Measurements from ENCODE around the gene ATP10A. TPM values are rescaled to one million over a fixed set of nuclear protein-coding genes. Genes with fewer than 3 reads are reported as not detected.

The ATP10A gene
- total RNA-seq, 2 donors from 2014 or later: 16.6 to 22.8 TPM

GRCh38 chr15:25691544-25692430, 171.3 kb downstream of the ATP10A start:
- H3K4me3 Mint-ChIP-seq: no peak overlapping the region
- H3K27ac Mint-ChIP-seq: no peak overlapping the region
- H3K36me3 Mint-ChIP-seq: no peaks in the 10 kb centered on the region
- peaks cover 0 to 4% of the 10 kb centered on the region in 2 donors for H3K4me1 Mint-ChIP-seq (ENCODE audit: low read depth in 2 of 2)
- ATAC-seq (no peak), DNase-seq (ENCODE audit: low spot score) (no peak)
- H3K27me3 Mint-ChIP-seq: no peaks in the 10 kb centered on the region
- H3K9me3 Mint-ChIP-seq: no peaks in the 10 kb centered on the region

GRCh38 chr15:25690673-25691543, 172.2 kb downstream of the ATP10A start:
- Mint-ChIP-seq H3K9me3 (no peaks in the 10 kb centered on the region), H3K4me1 (ENCODE audit: low read depth in 2 of 2) (peaks cover 0 to 4% of the 10 kb centered on the region in 2 donors), H3K27ac (no peak overlapping the region), H3K27me3 (no peaks in the 10 kb centered on the region), H3K4me3 (no peak overlapping the region), H3K36me3 (no peaks in the 10 kb centered on the region)
- DNase-seq (ENCODE audit: low spot score) (peak; percentile 45), ATAC-seq (no peak)

- ATAC-seq (no peak), DNase-seq (ENCODE audit: low spot score) (peak; percentile 55)
- peaks cover 0 to 4% of the 10 kb centered on the region in 2 donors for H3K4me1 Mint-ChIP-seq (ENCODE audit: low read depth in 2 of 2)
- no peaks in the 10 kb centered on the region for H3K27me3 Mint-ChIP-seq
- no peaks in the 10 kb centered on the region for H3K9me3 Mint-ChIP-seq
- no peak overlapping the region for H3K4me3 Mint-ChIP-seq
- H3K36me3 Mint-ChIP-seq: no peaks in the 10 kb centered on the region
- H3K27ac Mint-ChIP-seq: no peak overlapping the region
Observed at GRCh38 chr15:25689592-25689991, 173.5 kb downstream of the ATP10A start.

- H3K36me3 Mint-ChIP-seq: peaks cover 1% of the 10 kb centered on the region
- ATAC-seq (no peak), DNase-seq (ENCODE audit: low spot score) (no peak)
- H3K4me1 Mint-ChIP-seq (ENCODE audit: low read depth in 2 of 2): peaks cover 0 to 4% of the 10 kb centered on the region in 2 donors
- no peak overlapping the region for H3K4me3 Mint-ChIP-seq
- no peaks in the 10 kb centered on the region for H3K9me3 Mint-ChIP-seq
- H3K27ac Mint-ChIP-seq: no peak overlapping the region
- no peaks in the 10 kb centered on the region for H3K27me3 Mint-ChIP-seq
Observed at GRCh38 chr15:25688166-25688565, 175.0 kb downstream of the ATP10A start.

- Mint-ChIP-seq H3K9me3 (no peaks in the 10 kb centered on the region), H3K27me3 (no peaks in the 10 kb centered on the region), H3K4me3 (no peak overlapping the region), H3K36me3 (peaks cover 4% of the 10 kb centered on the region), H3K27ac (no peak overlapping the region), H3K4me1 (ENCODE audit: low read depth in 2 of 2) (peaks cover 0 to 4% of the 10 kb centered on the region in 2 donors)
- DNase-seq (ENCODE audit: low spot score) (no peak), ATAC-seq (no peak)
Observed at GRCh38 chr15:25687689-25688088, 175.4 kb downstream of the ATP10A start.

- no peak for ATAC-seq
- H3K27me3 Mint-ChIP-seq: no peaks in the 10 kb centered on the region
- H3K36me3 Mint-ChIP-seq: peaks cover 4% of the 10 kb centered on the region
- peaks cover 0 to 4% of the 10 kb centered on the region in 2 donors for H3K4me1 Mint-ChIP-seq (ENCODE audit: low read depth in 2 of 2)
- no peaks in the 10 kb centered on the region for H3K9me3 Mint-ChIP-seq
- no peak for DNase-seq (ENCODE audit: low spot score)
- no peak overlapping the region for H3K4me3 Mint-ChIP-seq
- no peak overlapping the region for H3K27ac Mint-ChIP-seq
Observed at GRCh38 chr15:25687276-25687675, 175.9 kb downstream of the ATP10A start.

GRCh38 chr15:25686780-25687179, 176.3 kb downstream of the ATP10A start:
- H3K36me3 Mint-ChIP-seq: peaks cover 4% of the 10 kb centered on the region

GRCh38 chr15:25684521-25685431, 178.4 kb downstream of the ATP10A start:
- H3K27ac Mint-ChIP-seq: no peak overlapping the region
- DNase-seq (ENCODE audit: low spot score) (no peak), ATAC-seq (no peak)
- H3K9me3 Mint-ChIP-seq: no peaks in the 10 kb centered on the region
- no peak overlapping the region for H3K4me3 Mint-ChIP-seq
- peaks cover 0 to 7% of the 10 kb centered on the region in 2 donors for H3K4me1 Mint-ChIP-seq (ENCODE audit: low read depth in 2 of 2)
- H3K36me3 Mint-ChIP-seq: peaks cover 4% of the 10 kb centered on the region
- H3K27me3 Mint-ChIP-seq: no peaks in the 10 kb centered on the region

More at GRCh38 chr15:25686780-25687179, 176.3 kb downstream of the ATP10A start:
- no peak for DNase-seq (ENCODE audit: low spot score)
- ATAC-seq: no peak
- no peaks in the 10 kb centered on the region for H3K27me3 Mint-ChIP-seq
- H3K4me1 Mint-ChIP-seq (ENCODE audit: low read depth in 2 of 2): peaks cover 0 to 4% of the 10 kb centered on the region in 2 donors
- H3K4me3 Mint-ChIP-seq: no peak overlapping the region
- no peaks in the 10 kb centered on the region for H3K9me3 Mint-ChIP-seq
- no peak overlapping the region for H3K27ac Mint-ChIP-seq

GRCh38 chr15:25683911-25684310, 179.2 kb downstream of the ATP10A start:
- H3K4me1 Mint-ChIP-seq (ENCODE audit: low read depth in 2 of 2): peaks cover 0 to 2% of the 10 kb centered on the region in 2 donors
- H3K27ac Mint-ChIP-seq: no peak overlapping the region
- ATAC-seq (no peak), DNase-seq (ENCODE audit: low spot score) (no peak)
- H3K36me3 Mint-ChIP-seq: peaks cover 4% of the 10 kb centered on the region
- H3K27me3 Mint-ChIP-seq: no peaks in the 10 kb centered on the region
- H3K9me3 Mint-ChIP-seq: no peaks in the 10 kb centered on the region
- H3K4me3 Mint-ChIP-seq: no peak overlapping the region

- Mint-ChIP-seq H3K36me3 (peaks cover 4% of the 10 kb centered on the region), H3K27ac (no peak overlapping the region), H3K9me3 (no peaks in the 10 kb centered on the region), H3K4me1 (ENCODE audit: low read depth in 2 of 2) (peaks cover 0 to 2% of the 10 kb centered on the region in 2 donors), H3K4me3 (no peak overlapping the region), H3K27me3 (no peaks in the 10 kb centered on the region)
- ATAC-seq: no peak
- DNase-seq (ENCODE audit: low spot score): no peak
Observed at GRCh38 chr15:25683415-25683814, 179.7 kb downstream of the ATP10A start.

GRCh38 chr15:25682340-25682739, 180.8 kb downstream of the ATP10A start:
- ATAC-seq (no peak), DNase-seq (ENCODE audit: low spot score) (no peak)
- Mint-ChIP-seq H3K4me1 (ENCODE audit: low read depth in 2 of 2) (peaks cover 0 to 2% of the 10 kb centered on the region in 2 donors), H3K27me3 (no peaks in the 10 kb centered on the region), H3K4me3 (no peak overlapping the region), H3K36me3 (peaks cover 4% of the 10 kb centered on the region), H3K9me3 (no peaks in the 10 kb centered on the region), H3K27ac (no peak overlapping the region)

GRCh38 chr15:25680686-25681025, 182.5 kb downstream of the ATP10A start:
- DNase-seq (ENCODE audit: low spot score) (no peak), ATAC-seq (no peak)
- peaks cover 0 to 2% of the 10 kb centered on the region in 2 donors for H3K4me1 Mint-ChIP-seq (ENCODE audit: low read depth in 2 of 2)
- no peak overlapping the region for H3K4me3 Mint-ChIP-seq
- H3K27ac Mint-ChIP-seq: no peak overlapping the region
- H3K36me3 Mint-ChIP-seq: peaks cover 4% of the 10 kb centered on the region
- H3K27me3 Mint-ChIP-seq: no peaks in the 10 kb centered on the region
- H3K9me3 Mint-ChIP-seq: no peaks in the 10 kb centered on the region

- Mint-ChIP-seq H3K4me3 (no peak overlapping the region), H3K27me3 (no peaks in the 10 kb centered on the region), H3K27ac (no peak overlapping the region), H3K36me3 (peaks cover 4% of the 10 kb centered on the region), H3K9me3 (no peaks in the 10 kb centered on the region), H3K4me1 (ENCODE audit: low read depth in 2 of 2) (peaks cover 0 to 2% of the 10 kb centered on the region in 2 donors)
- ATAC-seq (no peak), DNase-seq (ENCODE audit: low spot score) (no peak)
Observed at GRCh38 chr15:25679964-25680685, 183.0 kb downstream of the ATP10A start.

Measured in natural killer cell treated with Interleukin-12 subunit alpha and Interleukin-12 subunit beta and Interleukin-15 and Interleukin-18, amount 100 ng/mL, for 72 hours (primary cell).